NCI-H128 (cell line): ENCODE measurements around the gene FAM156B.
"Not testable (repeated sequence)": the region's sequence is repeated elsewhere in the genome, so short reads cannot be mapped to it uniquely, and the experiment has no call there.

Experiments used
- DNase-seq: peaks from one replicate; lab custom pipeline; 2025; ENCODE audit not compliant: unreplicated experiment; lab: John Stamatoyannopoulos, UW

Gene FAM156B

GRCh38 chrX:52923781-52924241 is 26.7 kb downstream of the FAM156B start:
- DNase-seq: no peak

DNA sequence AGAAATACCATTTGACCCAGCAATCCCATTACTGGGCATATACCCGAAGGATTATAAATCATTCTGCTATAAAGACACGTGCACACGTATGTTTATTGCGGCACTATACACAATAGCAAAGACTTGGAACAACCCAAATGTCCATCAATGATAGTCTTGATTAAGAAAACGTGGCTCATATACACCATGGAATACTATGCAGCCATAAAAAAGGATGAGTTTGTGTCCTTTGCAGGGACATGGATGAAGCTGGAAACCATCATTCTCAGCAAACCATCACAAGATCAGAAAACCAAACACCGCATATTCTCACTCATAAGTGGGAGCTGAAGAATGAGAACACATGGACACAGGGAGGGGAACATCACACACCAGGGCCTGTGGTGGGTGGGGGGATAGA is 33.1 kb downstream of the FAM156B start:
- not testable (repeated sequence) for DNase-seq

DNA sequence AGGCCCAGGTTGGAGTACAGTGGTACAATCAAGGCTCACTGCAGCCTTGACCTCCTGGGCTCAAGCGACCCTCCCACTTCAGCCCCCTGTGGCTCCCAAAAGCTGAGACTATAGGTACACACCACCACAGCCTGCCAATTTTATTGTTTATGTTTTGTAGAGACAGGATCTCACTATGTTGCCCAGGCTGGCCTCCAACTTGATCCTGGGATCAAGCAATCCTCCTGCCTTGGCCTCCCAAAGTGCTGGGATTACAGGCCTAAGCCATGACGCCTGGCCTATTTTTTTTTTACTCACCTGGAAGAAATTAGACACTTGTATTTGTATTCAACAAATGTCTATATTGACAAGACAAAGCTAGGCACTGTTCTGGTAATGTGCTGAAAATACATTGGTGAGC is 36.1 kb downstream of the FAM156B start:
- no peak for DNase-seq

- no peak for DNase-seq
These were observed 37.0 kb downstream of the FAM156B start for GRCh38 chrX:52933976-52934703.

- DNase-seq: peak; percentile 94
These were observed 37.8 kb downstream of the FAM156B start for GRCh38 chrX:52934704-52935469.

DNA sequence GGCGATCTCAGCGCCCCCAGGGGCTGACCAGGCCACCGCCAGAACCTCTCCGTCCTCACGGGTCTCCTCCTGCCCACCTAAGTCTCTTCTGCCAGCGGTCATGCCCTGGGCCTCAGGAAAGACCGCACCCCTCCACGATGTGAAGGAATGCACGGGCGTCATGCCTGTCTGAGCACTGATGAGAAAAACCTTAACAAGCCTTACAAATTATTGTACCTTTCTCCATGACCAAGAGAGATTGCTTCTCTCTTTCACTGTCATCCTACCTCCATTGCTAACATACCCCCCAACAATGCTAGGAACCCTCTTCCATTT is 38.3 kb downstream of the FAM156B start:
- DNase-seq: not testable (repeated sequence)

DNA sequence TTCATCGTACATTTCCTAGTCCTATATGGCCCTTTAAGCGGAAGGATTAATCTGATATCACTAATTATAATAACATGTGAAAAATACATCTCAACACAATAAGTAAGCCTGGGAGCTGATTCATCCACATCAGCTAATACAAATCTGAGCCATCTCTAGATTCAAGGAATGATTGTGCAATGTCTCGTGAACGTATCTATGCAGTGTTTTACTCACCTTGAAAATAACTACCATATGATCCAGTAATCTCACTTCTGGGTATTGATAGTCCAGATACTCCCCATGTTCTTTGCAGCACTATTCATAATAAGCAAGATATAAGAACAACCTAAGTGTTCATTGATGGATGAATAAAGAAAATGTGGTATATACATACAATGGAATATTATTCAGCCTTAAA is 43.6 kb downstream of the FAM156B start:
- not testable (repeated sequence) for DNase-seq

DNA sequence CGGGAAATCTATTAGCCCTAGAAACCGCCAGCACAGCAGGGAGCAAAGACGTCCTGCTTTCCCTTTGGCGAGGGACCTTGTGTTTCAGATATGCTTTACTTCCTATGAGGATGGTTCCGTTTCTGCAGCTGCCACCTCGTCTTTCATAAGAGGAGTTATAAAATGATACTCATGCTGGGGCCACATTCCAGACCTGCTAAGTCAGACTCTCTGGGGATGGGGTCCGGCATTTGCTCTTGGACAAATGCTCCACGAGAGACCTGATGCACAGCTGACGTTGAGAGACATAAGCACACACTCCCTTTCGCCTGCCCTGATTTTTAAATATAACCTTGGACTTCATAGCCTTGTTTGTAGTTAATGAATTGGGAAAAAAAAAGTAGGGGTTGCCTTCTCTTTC is 44.6 kb downstream of the FAM156B start:
- DNase-seq: not testable (repeated sequence)

GRCh38 chrX:52945838-52946494 is 48.8 kb downstream of the FAM156B start:
- DNase-seq: not testable (repeated sequence)

- DNase-seq: not testable (repeated sequence)
These were observed 50.4 kb downstream of the FAM156B start for GRCh38 chrX:52947501-52947900.

- DNase-seq: not testable (repeated sequence)
These were observed 51.1 kb downstream of the FAM156B start for GRCh38 chrX:52948265-52948664.

DNA sequence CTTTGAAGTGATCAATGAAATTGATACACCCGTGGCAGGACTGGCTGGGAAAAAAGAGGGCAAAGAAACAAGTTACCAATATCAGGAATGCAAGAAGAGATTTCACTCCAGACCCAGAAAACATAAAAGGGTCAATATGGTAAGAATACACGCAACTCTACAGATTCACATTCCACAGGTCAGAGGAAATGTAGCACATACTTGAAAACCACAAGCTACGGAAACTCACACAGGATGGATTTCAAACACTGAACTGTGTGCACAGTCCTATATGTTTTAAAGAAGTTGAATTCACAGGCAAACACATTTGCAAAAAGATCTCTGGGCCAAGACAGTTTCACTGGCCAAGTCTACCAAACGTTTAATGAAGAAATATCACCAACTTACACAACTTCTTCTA is 52.2 kb downstream of the FAM156B start:
- not testable (repeated sequence) for DNase-seq

GRCh38 chrX:52949884-52950283 is 52.8 kb downstream of the FAM156B start:
- DNase-seq: not testable (repeated sequence)
